Stimulated activated naive CD4-positive, alpha-beta T cell (primary cell): ENCODE data around the gene AXIN2.
A peak's percentile ranks its signal among the peaks of the same experiment; 100 is the strongest.

ENCODE experiments used
- DNase-seq, 6 experiments: peaks; one replicate each; lab custom pipeline; 2025; lab: John Stamatoyannopoulos, UW

AXIN2 gene

DNA sequence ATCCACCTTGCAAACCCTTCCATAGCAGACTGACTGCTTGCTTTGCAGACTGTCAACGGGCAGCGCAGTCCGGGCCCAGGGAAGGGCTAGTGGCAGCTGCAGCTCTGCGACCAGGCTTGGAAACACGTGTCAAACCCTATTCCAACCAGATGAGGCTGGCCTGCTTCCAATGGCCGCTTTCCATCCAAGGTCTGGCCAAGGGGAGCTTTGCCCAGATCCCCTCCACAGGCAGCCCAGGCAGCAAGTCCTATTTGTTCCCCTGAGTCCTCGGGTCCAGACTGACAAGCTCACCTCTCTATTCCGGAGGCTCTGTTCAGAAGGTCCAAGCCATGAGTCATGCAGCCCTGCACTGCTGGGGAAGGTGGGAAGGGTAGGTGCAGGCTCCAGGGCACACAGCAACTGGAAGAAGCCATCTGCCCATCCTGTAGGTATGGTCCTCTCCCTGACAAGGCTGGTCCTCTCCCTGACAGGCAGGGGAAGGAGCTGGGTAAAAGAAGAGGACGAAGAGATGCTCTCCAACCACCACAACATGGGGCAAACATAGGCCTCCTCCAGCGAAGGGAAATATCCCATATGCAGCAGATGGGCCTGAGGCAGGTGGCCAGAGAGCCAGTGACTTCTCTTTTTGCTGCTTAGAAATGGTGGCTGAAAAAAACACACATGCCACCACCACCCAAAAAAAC is 22.6 kb upstream of the AXIN2 start:
- DNase-seq, result no peak

DNA sequence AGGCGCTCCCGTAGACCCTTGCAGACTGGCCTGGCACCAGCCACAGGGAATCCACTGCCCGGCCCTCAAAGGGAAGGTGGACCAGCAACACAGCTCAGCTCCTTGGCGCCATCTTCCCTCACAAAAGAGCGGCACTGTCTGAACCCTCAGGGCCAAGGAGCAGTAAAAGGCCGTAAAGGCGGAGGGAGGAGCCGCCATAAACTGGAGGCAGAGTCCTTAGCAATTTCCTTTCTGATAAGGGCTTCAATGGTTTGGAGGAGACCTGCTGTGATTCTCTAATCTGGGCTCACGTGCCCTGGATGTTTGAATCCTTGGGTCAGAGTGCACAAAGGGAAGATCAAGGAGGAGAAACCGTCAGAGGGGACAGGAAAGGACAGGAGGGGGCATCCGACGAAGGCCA is 15.5 kb upstream of the AXIN2 start:
- no peak for DNase-seq

- DNase-seq, result no peak
Observed at GRCh38 chr17:65573282-65573602, 11.8 kb upstream of the AXIN2 start.

- no peak for DNase-seq
Observed at GRCh38 chr17:65572581-65573281, 11.3 kb upstream of the AXIN2 start.

DNA sequence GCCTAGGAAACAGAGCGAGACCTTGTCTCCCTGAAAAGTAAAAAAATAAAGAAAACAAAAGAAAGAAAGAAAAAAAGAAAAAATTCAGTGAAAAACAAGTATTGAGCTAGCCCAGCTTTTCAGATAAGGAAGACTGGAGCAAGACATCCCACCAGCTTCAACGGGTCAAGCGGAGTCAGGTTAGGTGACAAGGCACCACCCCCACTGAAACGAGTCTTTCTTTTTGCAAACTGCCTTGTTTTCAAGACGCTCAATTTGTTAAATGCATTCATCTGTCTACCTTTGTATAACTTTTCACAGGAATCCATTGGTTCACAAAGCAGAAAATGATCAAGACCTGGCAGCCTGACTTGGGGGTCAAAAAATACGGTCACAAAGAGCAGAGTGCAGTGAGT is 10.7 kb upstream of the AXIN2 start:
- DNase-seq, result no peak

GRCh38 chr17:65568918-65569317 is 7.5 kb upstream of the AXIN2 start:
- DNase-seq, result no peak

DNA sequence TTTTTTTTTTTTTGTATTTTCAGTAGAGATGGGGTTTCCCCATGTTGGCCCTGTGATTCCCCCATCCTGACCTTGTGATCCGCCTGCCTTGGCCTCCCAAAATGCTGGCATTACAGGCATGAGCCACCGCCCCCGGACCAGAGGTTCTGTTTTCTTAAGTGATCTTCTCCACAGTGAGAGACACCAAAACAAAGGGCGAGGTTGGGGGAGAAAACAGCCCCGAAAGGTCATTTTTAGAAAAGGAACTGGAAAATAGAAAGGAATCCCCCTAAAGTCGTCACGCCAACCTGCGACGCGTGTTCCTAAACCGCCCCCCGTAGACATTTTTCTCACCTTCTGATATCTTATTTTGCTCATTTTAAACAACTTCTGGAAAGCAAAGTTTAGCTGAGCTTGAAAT is 6.1 kb upstream of the AXIN2 start:
- DNase-seq, result no peak

DNA sequence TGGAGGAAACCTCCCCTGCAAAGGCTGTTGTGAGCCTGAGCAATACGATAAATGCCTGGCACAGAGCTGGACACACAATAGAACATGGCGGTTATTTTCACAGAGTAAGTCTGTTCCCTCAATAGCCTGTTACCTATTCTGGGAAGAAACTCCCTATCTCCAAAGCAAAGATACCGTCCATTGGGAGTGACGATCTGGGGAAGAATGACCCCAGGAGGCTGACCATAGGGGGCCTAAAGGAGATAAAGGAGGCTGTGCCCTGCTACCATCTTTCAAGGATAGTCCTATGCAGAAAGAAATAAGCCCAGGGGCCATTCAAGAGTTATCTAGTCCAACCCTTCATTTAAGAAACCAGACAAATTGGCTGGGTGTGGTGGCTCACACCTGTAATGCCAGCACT is 4.1 kb upstream of the AXIN2 start:
- DNase-seq, result no peak

- DNase-seq, result no peak
Observed at GRCh38 chr17:65564793-65565192, 3.3 kb upstream of the AXIN2 start.

DNA sequence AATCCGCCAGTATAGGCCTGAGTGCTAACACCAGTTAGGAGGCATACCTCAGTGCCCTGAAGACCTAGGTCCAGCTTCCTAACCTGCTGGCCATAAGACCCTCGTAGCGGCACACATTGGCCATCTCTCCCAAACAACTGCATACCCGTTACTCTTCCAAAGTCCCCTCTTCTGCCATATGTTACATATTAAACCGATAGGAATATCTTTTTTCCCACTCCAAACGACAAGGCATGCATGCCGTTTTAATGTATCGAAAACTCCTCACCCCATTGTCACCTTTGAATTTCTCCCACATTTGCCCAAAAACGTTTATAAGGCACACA is 721 bp upstream of the AXIN2 start:
- no peak for DNase-seq

- peak; percentile 77 to 88 (median 79) for DNase-seq
Observed at GRCh38 chr17:65560628-65561451, 608 bp downstream of the AXIN2 start.

GRCh38 chr17:65559804-65560627 is 1.4 kb downstream of the AXIN2 start:
- peak; percentile 19 to 65 (median 50) for DNase-seq

DNA sequence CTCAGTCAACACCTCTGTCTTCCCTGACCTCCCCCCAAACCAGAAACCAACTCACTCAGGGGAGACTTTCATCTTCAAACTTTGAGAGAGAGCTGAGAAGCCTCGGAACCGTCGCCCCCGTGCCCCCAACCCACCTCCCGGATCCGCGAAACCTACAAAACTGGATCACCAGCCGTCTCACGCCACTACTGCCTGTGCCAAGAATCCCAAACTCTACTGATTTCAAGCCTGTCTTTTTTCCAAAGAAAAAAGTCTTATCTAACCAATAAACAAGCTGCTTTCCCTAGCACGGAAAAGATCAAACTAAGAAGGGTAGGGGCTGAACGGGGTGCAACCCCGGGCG is 2.0 kb downstream of the AXIN2 start:
- DNase-seq, result peak in 1 of 6 experiments; percentile 51

GRCh38 chr17:65558683-65559460 is 2.6 kb downstream of the AXIN2 start:
- DNase-seq, result peak in 4 of 6 experiments; percentile 10 to 50 (median 28)

DNA sequence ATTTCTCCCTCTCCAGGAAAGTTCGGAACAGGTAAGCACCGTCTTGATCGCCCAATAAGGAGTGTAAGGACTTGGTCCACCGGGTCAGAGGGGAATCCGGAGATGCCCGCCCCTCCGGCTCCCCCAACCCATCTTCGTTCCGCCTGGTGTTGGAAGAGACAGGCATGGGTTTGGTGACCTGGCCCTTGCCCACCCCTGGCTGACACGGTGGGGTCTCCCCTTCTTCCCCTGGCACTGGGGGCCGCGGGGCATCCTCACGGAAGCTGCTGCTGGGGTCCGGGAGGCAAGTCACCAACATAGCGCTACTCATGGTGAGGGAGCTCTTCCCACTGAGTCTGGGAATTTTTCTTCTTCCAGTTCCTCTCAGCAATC is 3.2 kb downstream of the AXIN2 start:
- DNase-seq, result no peak

- peak in 3 of 6 experiments; percentile 32 to 57 (median 51) for DNase-seq
Observed at GRCh38 chr17:65557349-65558310, 3.8 kb downstream of the AXIN2 start.

GRCh38 chr17:65556910-65557348 is 4.5 kb downstream of the AXIN2 start:
- DNase-seq, result peak in 2 of 6 experiments; percentile 55 to 74

- DNase-seq, result peak; percentile 85 to 94 (median 88)
Observed at GRCh38 chr17:65556014-65556909, 5.2 kb downstream of the AXIN2 start.

DNA sequence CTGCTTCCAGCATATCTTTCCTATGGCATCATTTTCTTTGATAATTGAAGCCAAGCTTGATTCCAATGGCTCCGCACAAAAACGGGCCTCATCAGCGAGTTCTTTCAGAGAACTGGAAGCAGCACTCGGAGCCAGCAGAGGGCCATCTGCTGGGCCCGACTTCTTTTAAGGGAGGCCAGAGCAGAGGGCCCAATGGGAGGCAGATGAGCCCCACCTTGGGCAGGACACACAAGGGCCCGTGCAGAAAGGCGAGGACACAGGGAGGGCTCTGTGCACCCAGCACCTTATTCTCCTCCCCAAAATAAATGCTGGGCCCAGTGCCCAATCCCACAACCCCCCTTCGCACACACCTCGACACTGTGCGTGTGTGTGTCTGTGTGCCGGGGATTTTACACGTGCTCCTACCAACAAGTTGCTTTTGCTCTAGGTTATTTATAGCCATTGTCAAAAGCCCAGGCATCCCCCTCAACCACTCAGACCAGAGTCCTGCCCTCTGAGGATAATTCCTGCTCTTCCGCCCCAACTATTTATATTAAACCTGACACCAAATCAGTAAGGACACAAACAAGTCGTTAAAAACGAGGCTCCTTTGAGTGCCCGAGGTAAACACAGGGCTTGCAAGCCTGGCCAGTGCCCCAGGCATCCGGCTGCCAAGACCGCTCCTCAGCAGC is 6.8 kb downstream of the AXIN2 start:
- DNase-seq, result no peak
